HG03432 (cell line): ENCODE data around the gene LARP1.
A peak's percentile ranks its signal among the peaks of the same experiment; 100 is the strongest.
"Not testable (repeated sequence)": the region's sequence is repeated elsewhere in the genome, so short reads cannot be mapped to it uniquely, and the experiment has no call there.

ENCODE experiments used
- ATAC-seq: cut with Tn5 transposase; IDR thresholded peaks from one replicate; pipeline ENCODE4 v1.9.1; 2021; ENCODE audit warnings: mild to moderate bottlenecking, moderate library complexity; ENCODE audit not compliant: unreplicated experiment

Gene LARP1

GRCh38 chr5:154759868-154760267 is 4.7 kb downstream of the LARP1 start:
- not testable (repeated sequence) for ATAC-seq

- peak; percentile 55 for ATAC-seq
Measured at GRCh38 chr5:154761046-154761736, 6.0 kb downstream of the LARP1 start.

GRCh38 chr5:154762261-154762660 is 7.1 kb downstream of the LARP1 start:
- no peak for ATAC-seq

- ATAC-seq, result no peak
Measured at GRCh38 chr5:154762700-154763099, 7.5 kb downstream of the LARP1 start.

GRCh38 chr5:154764967-154765366 is 9.8 kb downstream of the LARP1 start:
- no peak for ATAC-seq

- ATAC-seq, result no peak
Measured at GRCh38 chr5:154765396-154765925, 10.3 kb downstream of the LARP1 start.

- ATAC-seq, result no peak
Measured at GRCh38 chr5:154766558-154767281, 11.5 kb downstream of the LARP1 start.

- peak; percentile 30 for ATAC-seq
Measured at GRCh38 chr5:154767576-154767975, 12.4 kb downstream of the LARP1 start.

GRCh38 chr5:154768207-154768606 is 13.0 kb downstream of the LARP1 start:
- ATAC-seq, result no peak

GRCh38 chr5:154770111-154770510 is 14.9 kb downstream of the LARP1 start:
- no peak for ATAC-seq

- ATAC-seq, result no peak
Measured at GRCh38 chr5:154771383-154771901, 16.3 kb downstream of the LARP1 start.

GRCh38 chr5:154773326-154773725 is 18.1 kb downstream of the LARP1 start:
- ATAC-seq, result no peak

GRCh38 chr5:154776167-154776566 is 21.0 kb downstream of the LARP1 start:
- no peak for ATAC-seq

GRCh38 chr5:154778534-154778933 is 23.4 kb downstream of the LARP1 start:
- no peak for ATAC-seq

- no peak for ATAC-seq
Measured at GRCh38 chr5:154779105-154779504, 23.9 kb downstream of the LARP1 start.

GRCh38 chr5:154780128-154780527 is 25.0 kb downstream of the LARP1 start:
- ATAC-seq, result peak; percentile 34

GRCh38 chr5:154782326-154782725 is 27.1 kb downstream of the LARP1 start:
- ATAC-seq, result no peak

- ATAC-seq, result peak; percentile 5
Measured at GRCh38 chr5:154782812-154783592, 27.8 kb downstream of the LARP1 start.

GRCh38 chr5:154783774-154784460 is 28.7 kb downstream of the LARP1 start:
- ATAC-seq, result peak; percentile 67

GRCh38 chr5:154784856-154785255 is 29.7 kb downstream of the LARP1 start:
- no peak for ATAC-seq

- ATAC-seq, result no peak
Measured at GRCh38 chr5:154786414-154786813, 31.2 kb downstream of the LARP1 start.
